Astrocyte of the hippocampus (primary cell): ENCODE data around the gene RADIL.

Experiments used
- DNase-seq: peaks from one replicate; pipeline ENCODE4 v3.0.0; 2011; ENCODE audit warnings: low read depth, low spot score

Gene RADIL

DNA sequence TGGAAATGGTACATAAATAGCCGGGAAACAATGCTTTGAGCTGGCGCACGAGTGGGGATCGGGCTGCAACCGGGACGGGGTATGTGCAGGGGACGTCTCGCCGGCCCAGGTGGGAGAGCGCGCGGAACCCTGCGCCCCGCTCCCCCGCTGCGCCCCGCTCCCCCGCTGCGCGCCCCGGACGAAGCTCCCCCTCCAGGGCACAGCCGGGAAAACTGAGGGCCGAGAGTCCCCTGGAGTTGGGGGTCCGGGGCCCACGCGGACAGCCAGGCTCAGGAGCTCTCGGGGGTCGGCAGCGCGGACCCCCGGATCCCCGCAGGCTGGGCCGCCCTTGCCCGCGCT, 514 bp downstream of the RADIL start:
- no peak for DNase-seq

DNA sequence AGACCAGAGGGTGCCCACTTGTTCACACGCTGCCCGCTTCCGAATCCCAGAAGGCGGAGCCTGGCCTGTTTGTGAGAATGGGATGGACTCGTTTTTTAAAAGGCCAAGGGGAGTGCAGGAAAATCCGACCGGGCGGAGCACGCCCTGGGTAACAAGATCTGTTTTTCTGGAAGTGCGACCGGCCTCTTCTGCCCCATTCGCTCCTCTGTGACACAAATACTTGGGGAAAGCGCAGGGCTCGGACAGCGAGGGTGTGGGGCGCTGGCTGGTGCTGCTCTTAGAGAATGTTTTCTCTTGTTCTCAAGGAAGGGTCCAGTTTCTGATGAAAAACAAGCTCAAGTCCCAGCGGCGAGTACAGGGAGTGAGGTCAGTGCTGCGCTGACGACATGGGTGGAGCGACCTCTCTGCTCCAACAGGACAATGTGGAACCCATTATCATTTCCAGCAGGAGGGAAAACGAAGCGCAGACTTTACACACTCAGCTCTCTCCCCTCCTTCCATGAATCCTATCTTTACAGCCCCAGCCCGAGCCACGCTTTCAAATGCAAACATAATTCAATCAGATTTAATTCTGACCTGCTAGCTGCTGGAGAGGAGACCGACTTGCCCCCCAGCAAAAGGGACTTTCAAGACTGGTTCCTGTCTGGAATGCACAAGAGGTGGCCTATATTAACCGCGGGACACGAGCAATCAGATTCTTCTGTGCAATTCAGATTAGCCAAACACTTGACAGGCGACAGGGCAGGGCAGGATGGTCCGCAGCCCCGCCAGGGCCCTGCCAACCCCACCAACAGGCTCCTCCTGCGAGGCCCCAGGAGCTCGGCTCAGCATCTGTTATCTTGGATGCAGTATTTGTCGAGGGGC, 1.1 kb downstream of the RADIL start:
- DNase-seq: peak; percentile 72

DNA sequence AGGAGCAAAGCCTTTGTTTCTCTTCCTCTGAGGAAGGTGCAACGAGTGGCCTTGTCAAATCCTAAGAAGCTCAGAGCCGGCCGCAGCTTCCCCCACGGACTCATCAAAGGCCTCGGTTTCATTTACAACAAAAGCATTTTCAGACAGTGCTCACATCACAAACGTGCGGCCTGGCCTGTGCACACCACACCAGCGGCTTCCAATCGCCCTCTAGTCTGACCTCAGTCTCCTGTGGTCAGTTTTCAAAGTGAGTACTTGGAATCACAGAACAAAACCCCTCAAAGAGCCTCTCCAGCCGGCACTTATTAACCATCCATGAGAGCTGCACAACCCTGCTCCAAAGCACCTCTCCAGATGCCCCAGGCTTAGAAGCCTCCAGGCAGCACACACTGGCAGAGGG, 3.3 kb downstream of the RADIL start:
- DNase-seq: peak; percentile 48

DNA sequence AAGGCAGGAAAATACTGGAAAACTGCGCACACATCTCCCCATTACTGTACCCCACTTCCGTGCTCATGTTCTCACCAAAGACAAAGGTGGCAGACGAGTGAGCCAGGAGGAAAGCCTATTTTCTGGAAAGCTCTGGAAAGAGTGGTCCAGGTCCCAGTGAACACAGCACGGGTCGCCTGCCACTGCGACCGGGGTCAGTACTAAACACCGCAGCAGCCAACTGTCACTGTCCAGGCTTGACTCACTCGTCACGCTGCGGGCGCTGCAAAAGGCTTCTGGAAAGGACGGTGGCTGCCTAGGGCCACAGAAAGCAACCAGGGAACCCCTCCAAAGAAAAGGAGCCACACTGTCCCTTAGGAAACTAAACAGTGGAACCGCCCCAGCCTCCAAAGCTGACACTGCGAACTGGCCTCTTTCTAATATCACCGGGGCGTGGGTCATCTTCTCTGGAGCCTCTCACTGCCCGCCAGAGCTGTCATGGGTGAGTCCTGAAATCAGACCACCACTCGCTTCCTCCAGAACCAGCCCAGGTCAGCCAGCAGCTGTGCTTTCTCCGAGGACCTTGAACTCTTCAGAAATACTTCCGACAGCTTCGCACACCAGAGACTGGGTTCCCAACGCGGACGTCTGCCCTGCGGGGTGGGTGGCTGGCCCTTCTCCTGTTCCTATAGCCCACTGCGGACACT, 4.0 kb downstream of the RADIL start:
- DNase-seq: no peak

DNA sequence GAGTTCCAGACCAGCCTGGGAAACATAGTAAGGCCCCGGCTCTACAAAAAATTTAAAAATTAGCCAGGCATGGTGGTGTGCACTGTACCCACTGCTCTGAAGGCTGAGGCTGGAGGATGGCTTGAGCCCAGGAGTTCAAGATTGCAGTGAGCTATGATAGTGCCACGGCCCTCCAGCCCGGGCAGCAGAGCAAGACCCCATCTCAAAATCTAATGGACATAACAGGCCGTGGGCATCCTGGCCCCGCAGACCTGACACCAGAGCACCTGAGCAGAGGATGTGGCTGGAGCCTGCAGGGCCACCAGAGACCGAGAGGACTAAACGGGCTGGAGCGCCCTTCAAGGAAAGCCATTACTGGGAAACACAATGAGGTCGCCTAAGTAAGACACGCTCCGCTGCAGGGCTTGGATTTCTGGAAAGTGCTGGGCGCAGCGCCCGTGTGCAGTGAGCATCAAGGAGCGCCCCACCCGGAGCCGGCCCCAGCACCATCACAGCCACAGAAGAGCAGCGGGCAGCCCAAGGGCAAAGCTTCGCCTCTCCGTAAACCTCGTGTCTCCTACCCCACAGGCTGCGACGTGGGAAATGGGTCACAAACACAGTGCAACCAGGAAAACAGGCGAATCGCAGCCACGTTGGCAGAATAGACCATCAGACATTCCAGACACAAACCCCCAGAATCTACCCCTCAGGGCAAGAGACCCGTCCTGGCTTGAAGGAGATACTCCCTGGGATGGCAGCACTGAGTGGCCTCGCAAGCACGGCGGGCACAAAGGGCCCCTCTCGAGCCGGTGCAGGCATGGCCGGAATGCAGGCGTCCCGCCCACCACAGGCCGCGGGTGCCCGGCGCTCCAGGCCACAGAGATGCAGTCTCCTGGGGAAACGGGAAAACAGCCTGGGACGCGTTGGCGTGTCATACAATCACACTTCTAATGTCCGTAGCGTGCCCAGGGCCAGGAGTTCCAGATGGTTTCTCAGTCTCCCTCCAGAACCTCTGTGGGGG, 4.9 kb downstream of the RADIL start:
- peak; percentile 46 for DNase-seq

DNA sequence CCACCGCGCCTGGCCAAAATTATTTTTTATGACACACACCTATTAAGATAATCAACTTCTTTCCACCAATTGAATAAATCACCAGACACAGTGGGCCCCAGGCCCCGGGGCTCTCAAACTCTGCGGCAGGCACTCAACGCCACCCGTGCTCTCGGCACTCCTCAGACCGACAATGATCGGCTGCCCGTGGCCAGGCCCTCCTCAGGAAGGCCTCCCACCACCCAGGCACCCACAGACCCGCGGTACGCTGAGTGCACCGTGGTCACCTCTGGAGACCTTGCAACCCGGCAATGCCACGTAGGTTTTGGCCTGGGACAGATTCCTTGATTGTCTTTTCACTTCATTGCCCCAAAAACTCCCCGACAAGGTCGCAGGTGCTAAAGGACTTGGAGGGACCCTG, 6.9 kb downstream of the RADIL start:
- DNase-seq: no peak

DNA sequence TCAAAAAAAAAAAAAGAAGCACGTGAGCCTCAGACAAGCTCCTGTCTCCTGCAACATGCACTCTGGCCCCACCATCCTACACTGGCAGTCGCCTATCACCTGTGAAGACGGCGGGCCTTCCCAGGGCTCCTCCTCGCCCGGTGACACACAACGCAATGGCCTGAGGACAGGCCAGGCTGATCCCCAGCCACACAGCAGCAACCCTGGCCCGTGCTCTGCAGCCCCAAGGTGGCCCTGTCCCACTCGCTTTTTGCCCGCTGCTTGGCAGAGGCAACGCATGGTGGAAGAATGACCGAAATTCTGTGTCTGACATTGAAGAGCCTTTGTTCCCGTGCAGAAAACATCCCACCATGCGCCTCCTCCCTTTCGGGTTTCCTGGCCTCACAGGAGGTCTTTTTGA, 8.1 kb downstream of the RADIL start:
- DNase-seq: no peak

DNA sequence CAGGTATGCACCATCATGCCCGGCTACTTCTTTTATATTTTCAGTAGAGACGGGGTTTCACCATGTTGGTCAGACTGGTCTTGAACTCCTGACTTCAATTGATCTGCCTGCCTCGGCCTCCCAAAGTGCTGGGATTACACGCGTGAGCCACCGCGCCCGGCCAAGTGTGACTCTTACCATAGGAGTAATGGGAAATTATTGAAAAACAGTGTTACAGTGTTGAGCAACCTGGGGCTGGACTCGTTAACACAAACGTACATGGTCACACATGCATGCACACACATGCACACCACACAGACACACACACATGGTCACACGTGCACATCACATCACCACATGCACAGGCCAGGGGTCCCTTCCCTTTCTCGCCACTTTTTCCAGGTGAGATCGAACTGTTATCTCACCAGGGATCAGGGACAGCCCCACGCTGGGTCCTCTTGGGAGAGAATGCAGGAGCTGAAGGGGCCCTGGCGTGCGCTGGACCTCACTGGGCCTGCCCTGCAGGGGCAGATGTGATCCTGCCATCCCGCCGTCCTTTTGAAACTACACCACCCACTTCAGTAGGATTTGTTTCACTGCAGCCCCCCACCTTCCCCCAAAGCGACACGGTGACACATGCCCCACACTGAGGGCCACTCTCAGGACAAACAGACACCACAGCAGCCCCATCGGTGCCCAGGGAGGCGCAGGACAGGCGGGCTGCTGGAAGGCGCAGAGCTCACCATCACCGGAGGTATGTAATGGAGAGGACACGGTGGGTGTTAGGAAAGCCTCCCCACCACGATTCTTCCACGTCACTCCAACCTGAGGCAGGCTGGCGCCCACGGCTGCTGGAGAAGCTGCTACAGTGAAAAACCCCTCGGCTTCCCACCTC, 10.2 kb downstream of the RADIL start:
- DNase-seq: no peak

DNA sequence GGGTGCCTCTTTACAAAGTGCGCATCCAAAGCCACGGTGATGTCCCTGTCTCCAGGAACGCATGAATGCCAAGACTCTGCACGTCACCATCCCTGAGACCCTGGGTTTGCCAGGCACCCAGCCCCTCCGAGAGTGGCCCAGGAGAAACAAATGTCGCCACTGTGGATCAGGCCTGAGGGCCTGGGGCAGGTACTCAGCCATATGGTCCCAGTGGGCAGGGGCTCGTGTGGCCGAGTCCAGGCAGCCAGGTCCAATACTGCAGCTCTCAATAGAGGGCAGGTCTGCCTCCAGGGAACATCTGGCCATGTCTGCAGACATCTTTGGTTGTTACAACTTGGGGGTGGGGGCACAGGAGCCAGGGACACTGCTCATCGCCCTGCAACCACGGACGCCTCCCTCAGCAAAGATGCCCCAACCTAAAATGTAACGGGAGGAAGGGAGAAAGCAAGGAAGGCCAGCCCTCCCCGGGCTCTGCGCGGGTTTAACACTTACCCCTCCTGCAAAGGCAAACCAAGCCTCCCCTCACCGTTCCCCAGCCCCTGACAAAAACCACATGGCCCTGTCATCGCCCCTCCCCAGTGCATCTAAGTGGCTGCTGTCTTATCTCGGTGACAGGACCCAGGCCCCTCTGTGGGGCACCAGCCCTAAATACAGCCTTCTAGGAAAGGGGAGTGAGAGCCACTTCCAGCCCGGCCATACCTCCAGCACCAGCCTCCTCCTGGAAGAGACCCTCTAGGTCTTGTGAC, 11.4 kb downstream of the RADIL start:
- DNase-seq: no peak

DNA sequence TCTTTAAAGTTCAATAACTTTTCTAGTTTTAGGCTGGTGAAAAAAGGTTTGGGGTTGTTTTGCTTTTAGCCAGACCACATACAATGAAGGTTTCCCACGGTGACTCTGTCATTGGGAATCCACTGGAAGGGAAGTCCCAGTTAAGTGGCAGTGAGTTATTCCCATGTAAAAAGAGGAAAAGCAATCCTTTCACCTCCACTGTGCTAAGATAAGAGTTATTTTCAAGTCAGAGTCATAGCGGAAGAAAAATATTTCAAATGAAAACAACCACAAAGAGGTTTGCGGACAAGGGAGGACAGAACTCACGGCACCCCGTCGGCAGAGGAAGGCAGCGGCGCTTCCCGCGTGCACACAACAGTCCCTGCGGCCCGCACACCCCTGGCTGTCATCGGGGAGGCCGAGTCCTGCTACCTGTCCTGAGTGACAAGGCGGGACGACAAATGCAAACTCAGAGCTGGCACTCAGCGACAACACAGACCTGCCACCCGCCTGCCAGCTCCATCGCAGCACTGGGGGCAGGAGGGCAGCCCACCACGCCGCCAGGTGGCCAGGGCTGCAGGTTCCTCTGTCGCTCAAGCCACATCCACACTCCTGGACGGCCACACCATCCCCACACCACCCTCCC, 12.3 kb downstream of the RADIL start:
- DNase-seq: peak; percentile 44

DNA sequence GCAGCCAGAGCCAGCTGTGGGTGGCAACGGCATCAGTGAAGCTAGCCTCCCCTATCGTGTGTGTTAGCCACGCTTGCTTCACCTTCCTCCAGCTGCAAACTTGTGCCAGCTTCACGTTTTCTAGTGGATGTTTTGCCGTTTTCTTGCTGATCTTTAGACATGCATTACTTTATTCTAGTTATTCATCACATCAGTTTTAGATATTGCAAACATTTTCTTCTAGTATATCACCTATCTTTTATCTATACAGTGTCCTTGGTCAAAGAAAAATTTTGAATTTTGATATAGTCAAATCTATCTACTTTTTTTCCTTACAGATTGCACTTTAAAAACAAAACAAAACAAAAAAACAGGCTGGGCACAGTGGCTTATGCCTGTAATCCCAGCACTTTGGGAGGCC, 15.0 kb downstream of the RADIL start:
- no peak for DNase-seq

DNA sequence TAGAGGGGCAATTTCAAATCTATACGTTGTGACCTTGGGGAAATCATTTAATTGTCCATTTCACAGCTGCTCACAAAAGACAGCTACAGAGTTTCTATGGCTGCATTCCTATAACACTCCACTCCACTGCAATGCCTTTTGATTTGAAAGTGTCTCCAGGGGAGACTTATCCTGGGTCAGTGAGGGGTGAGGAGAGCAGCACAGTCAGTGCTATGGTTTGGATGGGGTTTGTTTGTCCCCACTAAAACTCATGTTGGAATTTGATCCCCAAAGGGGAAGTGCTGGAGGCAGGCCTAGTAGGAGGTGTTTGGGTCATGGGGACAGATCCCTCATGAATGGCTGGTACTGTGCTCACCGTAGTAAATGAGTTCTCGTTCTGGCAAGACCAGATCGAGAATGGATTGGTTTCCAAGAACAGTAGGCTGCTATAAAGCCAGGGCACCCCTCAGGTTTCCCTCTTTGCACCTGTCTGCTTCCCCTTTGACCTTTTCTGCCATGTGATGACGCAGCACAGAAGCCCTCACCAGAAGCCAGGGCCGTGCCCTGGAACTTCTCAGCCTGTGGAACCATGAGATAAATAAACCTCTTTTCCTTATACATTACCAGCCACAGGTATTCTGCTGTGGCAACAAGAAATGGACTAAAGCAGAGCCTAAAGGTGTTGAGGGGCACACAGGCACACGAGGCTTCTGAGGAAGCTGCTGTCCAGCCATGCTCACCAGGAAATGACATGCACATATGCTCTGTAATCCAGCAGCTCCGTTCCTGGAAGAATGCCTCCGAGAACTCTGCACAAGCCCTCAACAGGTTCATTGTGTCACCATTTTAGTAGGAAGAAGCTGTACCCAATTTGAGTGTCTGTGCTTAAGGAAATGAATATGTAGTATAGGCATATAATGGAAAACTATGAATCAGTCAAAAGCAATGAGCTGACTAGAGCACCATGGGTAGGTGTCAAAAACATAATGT, 16.7 kb downstream of the RADIL start:
- DNase-seq: no peak

DNA sequence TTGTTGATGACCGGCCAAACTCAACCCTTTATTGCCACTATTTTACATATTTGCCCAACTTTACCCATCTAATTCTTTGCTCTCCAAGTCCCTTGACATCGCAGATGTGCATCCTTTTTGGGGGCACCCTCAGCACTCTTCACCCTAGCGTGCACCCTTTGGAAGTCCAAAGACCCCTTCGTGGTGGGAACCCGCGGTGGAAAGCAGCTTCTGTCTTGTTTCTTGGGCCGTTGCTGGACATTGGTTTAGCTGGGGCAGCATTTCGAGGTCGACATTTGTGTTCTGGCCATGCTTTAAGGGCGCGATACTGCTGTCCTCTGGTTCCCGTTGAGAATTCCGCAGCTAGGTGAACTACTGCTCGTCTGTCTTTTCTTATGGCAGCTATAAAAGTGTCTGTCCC, 21.4 kb downstream of the RADIL start:
- no peak for DNase-seq

DNA sequence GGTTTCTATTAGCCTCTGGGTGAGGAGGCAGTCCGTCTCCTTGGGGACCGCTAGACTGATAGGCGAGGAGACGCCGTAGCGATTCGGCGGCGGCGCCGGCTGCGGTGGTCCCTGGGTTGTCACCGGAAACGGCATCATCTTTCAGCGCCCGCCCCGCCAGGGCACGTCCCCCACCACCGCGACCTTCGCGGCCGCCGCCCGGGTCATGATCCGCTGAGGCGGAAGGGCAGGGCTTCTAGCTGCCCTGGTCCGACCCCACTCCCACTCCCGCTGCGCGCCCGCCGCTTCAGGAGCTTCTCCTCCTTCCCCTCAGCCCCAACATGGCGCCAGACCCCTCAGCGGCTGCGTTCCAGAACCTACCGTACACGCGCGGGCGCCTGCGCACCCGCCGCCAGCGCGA, 21.8 kb downstream of the RADIL start, which contains the start of gene PAPOLB:
TSS of gene PAPOLB (minus strand) at position 358 of the 400 bp plus-strand sequence. CDS start at position 138, 220 bp downstream.
- DNase-seq: peak; percentile 31

DNA sequence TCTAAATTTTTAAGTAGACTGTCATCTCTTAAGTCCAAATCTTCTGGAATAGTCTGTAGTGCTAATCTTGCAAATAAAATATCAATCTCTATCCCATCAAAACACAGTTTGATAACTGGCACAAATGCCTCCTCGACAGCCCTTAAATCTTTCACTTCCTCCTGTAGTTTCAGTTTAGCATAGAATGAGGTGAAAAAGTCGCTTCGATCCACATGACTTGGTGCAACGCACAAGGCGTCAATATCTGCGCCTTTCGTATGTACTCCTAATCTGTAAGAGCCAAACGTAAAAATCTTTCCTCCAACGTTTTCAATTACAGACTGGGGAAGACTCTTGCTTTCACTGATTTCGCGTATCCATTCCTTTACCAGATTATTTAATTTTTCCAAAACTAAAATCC, 22.3 kb downstream of the RADIL start:
- no peak for DNase-seq

DNA sequence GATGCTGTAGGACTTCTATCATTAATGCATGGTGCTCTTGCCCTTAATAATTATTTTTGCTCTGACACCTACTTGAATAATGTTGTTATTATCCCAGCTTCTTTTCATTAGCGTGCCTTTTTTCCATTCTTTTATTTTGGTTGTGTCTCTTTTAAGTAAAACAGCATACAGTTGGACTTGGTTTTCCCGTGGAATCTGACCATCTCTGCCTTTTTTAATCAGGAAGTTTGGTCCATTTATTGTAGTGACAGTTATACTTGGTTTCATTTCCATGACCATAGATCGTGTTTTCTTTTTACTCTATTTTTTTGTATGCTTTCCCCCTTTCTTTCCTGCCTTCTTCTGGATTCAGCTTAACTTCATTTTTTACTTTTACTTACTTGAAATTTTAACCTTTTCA, 26.3 kb downstream of the RADIL start:
- DNase-seq: no peak

DNA sequence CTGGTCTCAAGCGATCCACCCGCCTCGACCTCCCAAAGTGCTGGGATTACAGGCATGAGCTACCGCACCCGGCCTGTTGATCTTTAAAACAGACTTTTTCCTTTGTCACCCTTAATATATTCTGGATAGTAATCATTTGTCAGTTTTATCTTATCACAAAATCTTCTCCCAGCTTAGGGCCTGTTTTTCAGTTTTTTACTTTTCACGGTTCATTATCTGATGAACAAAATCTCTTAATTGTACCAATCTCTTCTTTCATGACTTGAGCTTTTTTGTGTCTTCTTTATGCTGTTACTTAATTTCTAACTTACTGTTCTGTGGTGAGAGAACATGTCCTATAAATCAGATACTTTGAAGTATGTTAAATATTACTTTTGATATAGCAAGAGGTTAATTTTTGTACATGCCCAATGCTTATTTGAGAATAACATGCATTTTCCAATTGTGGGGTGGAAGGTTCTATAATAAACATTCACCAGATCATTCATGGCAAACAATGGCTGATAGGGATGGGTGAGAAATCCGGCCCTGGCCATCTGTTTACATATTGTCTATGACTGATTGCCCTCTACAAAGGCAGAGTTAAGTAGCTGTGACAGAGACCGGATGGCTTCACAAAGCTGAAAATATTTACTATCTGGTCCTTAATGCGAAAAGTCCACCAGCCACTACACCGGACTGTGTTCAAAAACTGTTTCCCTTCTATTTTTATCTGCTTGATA, 27.0 kb downstream of the RADIL start:
- no peak for DNase-seq

DNA sequence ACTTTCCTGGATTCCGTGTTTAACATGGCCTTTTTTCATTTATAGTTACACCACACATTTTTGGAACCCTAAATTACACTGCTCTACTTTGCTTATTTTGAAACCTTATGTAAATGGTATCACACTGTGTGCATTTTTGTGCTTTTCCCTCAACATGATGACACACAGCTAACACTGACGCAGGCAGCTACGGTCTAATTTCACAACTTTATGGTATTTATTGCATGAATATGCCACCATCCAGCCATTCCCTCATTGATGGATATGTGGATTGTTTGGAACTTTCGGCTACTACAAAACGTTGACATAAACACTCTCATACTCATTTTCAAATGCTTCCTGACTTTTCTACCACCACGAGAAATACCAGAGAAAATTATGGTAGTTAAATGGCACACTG, 28.6 kb downstream of the RADIL start:
- DNase-seq: no peak
